Activated naive CD8-positive, alpha-beta T cell treated with anti-CD3 and anti-CD28 coated beads, Interleukin-2, amount 50 U/mL, for 16 hours (primary cell): ENCODE measurements around the gene KCND2.

Source experiments
- DNase-seq: peaks from one replicate; pipeline ENCODE4 v3.0.0-alpha.2; 2020; ENCODE audit warnings: low read depth, low spot score

The KCND2 gene

DNA sequence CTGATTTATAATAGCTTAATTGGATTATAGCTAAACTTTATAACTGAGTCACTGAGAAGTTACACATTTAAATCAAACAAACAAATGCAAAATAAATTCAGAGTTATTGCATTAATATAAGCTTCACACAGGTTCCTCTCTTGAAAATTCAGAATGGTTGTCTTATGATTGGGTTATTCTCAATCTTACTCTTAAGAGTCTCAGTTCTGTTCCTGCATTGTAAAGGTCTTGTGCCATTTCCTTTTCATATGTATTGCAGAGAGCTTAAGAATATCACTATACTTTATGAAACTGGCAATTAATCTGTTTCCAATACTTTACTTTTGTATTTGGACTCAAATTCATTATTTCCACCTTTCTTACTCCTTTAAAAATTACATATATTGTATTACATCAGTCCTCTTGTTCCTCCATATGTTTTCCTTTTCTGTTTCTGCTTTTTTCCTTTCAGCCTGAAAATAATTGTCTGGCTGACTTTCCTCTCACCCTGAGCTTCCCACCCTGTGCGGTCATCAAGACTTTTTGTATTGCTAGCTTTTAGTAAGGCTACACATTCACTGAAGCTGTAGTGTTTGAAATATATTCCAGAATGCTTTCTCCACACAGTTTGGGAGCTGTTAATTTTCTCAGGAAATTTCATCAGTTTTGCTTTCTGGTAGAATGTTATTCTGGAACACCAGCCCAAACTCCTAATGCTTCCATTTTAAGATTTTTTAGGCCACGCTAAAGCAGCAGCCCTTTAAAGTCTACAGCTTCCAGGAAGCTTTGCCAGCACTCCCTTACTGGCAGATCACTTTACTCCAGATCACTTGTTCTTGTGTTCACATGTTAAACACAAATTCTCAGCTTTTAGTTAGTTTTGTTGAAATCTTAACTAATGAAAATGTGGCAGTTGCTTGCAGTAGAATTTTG is 139.4 kb downstream of the KCND2 start:
- DNase-seq = no peak

DNA sequence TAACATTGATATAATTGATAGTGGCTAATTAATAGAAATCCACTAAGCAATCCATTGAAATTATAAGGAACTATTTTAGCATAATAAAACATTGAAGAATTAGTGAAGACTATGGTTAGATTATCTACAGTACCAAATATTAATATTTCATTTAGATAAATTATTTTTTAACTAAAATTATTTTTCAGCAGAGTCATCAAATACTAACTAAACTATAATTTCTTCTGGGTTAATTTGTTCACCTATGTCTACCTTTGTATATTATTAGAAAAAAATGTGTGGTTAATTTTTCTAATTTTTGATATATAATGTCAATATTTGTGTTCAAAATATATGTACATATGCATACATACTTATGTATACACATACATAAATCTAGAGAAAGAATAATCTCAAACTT is 140.2 kb downstream of the KCND2 start:
- DNase-seq = no peak

DNA sequence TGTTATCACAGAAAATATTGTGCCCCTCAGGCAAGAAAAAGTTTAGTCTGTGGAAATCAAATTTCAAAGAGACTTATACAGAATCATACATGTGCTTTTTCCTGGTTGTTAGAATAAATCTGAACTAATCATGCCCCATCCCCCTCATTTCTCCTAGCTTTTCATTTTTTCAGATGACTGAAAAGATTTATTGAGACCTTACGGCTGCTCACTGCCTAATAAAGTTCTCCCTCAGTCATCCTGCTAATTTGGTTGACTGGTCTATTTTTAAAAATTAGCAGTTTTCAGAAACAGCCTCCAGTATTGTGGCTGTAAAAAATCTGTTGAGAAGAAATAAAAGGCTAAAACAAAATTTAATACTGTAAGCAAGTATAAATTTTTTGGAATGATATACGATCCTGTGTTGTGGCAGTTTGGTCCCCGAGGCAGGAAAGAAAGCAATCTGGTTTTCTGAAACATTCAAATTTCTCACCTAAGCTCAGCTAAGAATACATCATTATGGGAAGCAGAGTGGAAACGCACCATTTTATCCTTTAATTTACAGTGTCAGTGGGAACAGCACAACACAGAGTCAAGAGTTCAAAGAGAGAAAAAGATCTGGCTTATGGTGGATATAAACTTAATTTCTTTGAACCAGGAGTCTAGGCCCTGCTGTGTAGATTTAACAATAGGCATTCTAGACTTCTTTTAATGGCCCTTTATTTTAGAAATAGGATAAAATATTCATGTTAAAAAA is 144.4 kb downstream of the KCND2 start:
- no peak for DNase-seq

DNA sequence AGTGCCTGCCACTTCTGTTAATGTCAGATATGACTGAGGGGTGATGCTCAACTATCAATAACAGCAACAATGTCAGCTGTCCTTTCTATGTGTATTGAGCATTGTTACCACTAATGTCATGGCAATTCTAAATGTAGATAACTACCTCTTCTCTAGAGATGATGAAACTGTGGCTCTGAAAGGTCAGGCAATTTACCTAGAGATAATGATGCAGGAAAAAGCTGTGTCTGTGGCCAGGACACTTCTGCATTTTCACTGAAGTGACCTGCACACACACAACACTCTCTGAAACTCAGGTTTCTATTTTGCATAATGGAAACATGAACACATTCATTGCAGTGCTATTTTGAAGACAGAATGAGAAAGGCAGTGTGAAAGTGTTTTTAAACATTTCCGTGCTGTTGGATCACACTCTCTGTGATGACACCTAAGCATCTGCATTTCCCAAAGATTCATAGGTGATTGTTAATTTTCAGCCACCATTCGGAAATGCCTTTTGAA is 148.2 kb downstream of the KCND2 start:
- DNase-seq = no peak

DNA sequence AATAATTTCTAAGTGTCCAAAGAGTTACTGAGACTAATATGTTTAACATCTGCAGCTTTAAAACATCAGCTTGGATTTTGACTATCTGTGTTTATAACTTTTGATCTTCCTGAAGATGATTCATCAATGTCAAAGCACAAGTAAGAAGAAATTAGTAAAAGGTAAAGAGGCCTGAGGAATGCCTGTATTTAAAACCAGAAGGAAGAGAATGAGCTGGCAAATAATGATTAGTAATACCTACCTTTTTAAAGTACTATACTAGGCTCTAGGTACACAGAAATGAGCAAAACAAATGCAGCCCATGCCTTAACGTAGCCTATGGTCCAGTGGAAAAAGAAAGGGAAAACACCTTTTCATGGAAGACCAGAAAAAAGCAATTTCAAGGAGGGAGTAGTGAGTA is 158.0 kb downstream of the KCND2 start:
- DNase-seq = no peak

DNA sequence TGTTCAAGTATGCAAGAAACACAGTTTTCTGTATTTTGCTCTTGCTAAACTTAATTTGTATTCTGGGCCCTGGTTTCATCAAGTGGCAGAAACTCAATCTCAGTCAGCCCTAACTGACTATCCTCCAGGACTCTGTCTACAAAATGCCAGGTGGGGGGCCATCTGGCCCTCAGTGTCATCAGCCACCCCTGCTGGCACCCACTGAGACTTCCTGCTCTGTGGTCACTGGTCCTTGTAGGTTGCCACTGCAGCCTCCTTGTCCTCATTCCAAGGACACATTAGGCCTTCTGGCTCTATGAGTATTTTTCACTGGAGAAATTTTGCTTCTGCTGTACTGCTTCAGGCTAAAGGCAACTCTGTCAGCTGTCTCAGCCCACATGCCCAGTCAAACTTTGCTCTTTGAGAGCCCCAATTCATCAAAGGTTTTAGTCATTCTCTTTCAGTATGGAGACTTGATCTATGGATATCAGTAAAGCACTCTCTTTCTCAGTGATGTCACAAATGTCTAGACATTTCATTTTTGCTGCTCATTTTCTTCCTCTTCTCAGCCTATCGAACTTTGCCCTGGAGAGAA is 163.6 kb downstream of the KCND2 start:
- DNase-seq = no peak

DNA sequence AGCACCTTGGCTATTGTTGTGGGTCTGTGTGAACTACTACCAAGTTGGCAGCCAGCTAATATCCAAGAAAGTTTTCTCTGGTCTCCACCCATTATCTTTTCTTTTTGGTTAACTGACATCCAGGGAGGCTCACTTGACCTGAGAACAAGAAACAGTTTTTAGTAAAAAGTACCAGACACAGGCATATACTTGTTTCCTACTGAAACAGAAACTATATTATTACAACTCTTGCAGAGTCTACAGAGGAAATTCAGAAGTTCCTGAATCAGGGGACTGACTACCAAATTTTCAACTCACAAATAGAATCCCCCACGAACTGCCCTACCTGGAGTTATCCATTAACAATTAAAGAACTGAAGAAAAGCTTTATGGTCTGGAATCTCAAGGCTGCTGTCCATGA is 168.9 kb downstream of the KCND2 start:
- no peak for DNase-seq

DNA sequence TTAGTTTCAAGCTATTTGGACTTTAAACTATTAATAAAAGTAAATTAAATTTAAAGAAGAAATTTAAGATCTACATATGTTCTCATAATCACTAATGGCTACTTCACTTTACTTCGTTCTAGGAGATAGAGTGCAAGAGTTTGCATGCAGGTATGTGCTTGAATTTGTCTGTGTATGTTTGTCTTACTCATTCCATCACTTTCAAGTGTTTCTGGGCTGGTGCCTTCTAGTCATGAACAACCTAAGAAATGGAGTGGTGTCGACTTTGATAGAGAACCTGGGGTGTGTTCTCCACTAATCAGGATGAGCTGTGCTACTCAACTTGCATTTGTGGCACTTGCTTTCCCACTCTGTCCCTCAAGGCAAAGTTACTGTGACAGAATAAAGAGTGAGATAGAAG is 169.9 kb downstream of the KCND2 start:
- DNase-seq = no peak

DNA sequence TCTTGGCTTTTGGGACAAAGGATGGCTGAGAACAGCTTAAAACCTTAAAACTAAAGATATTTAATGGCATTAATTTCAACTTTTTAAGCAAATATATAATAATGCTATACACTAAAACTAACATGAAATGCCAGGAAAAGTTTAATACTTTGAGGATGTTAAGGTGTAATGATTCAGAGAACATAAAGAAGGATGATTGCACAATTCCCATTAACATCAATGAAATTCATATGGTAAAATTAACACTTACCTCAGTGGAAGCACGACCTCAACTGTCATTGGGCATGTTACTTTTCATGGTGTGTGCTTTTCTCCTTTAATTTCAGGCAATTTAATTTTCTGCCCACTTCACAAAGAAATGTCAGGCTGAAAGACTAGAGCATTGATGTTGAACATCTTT is 171.7 kb downstream of the KCND2 start:
- DNase-seq = no peak

DNA sequence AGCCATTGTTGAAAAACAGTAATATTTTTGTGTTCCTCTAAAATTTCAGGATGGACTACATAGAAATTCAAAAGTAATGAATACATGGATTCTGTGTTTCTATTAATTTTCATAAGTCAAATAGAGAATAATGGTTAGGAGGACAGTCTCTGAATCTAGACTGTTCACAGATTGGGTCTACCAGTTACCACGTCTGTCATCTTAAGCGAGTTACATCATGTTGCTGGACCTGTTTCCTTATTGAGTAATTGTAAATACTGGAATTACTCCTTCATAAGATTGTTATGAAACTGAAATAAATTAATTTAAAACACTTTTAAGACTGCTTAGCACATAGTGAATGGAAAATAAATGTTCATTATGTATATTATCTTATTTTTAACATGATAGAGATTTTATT is 172.3 kb downstream of the KCND2 start:
- no peak for DNase-seq

DNA sequence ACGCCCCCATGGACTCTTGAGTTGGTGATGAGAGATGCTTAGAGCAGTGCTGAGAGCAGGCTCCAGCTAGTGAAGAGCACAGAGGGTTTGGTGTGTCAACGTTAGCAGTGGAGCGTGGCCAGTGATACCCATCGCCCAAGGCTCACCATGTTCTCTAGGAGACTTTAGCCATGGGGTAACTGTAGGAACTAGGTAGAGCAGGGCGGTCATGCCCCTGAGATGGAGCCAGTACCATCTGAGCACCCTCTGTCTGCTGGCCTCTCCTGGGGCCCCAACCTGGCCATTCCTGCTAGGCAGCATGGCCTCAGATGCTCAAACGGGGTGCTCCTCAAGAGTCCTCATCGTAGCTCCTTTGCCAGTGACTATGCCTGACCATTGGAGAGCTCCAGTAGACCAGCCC is 179.7 kb downstream of the KCND2 start:
- DNase-seq = no peak

DNA sequence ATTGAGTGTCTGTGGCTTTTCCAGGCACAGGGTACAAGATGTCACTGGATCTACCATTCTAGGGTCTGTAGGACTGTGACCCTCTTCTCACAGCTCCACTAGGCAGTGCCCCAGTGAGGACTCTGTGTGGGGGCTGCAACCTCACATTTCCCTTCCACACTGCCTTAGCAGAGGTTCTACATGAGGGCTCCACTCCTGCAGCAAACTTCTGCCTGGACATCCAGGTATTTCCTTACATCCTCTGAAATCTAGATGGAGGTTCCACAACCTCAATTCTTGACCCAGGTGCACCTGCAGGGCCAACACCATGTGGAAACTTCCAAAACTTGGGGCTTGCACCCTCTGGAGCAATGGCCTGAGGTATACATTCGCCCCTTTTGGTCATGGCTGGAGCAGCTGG is 183.7 kb downstream of the KCND2 start:
- no peak for DNase-seq

DNA sequence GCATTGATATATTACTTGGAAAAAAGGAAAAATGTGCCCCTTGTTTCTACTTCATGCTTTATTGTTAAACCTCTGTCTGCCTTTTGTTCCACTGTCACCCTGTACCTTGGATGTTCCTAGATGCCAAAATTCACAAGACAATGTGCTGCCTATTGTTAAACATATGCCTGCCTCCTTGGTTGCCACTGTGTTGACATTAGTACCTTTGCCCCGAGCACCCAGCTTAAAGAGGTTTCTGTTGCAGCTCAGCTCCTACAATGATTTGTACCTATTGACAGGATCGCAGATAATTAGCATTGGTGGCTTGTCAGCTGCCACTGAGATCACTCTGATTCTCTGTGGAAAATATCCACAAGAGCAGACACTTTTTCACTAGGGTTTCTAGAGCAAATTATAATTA is 188.0 kb downstream of the KCND2 start:
- DNase-seq = no peak

DNA sequence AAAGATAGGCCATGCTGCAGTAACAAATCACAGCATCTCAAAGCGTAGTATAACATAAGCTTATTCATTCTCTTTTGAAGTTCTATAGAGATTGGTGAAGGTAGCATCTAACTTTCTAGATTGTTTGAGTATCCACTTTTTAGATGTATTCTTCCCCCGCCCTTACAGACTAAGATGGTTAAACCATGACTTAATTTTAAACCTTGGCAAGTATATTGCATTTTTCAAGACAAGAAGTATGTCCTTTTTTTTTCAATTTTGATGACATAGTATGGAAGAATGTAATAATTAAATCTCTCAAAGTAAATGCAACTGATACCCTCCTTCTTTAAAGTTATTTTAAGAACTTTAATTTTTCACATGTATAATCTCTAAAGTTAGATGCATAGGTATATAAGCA is 190.0 kb downstream of the KCND2 start:
- no peak for DNase-seq

DNA sequence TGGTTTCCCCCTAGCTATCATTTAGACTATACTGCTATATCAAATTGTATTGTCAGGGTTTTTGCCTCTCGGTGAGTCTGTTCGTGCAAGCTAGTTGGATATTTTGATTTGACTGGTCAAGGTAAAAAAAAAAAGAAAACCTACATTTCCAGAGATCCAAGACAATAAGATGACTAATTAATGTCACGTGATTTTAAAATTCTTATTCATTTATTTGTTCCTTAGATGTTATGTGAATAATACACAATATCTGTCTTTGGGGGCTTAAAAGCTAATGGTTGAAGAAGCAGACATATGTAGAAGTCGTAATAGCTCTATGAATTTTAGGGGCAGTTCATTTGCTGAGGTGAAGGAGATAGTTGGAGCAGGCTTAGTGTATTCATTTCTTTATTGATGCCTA is 191.1 kb downstream of the KCND2 start:
- no peak for DNase-seq

DNA sequence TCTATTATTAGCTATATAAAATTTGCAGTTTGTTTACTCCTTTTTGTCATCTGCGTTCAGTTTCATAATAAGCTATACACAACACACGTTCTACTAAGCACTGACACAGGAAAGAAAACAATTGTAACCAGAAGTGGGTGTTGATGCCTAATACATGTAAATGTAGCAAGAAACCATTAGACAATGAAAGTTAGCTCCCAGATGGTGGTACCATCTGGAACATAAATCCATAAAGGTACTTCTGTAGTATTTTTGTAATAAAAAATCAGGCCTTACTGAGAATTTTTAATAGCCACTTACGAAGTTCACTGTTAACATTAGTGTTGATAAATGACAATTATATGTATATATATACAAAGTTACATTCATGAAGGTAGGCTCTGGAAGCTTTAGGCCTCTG is 194.7 kb downstream of the KCND2 start:
- no peak for DNase-seq

DNA sequence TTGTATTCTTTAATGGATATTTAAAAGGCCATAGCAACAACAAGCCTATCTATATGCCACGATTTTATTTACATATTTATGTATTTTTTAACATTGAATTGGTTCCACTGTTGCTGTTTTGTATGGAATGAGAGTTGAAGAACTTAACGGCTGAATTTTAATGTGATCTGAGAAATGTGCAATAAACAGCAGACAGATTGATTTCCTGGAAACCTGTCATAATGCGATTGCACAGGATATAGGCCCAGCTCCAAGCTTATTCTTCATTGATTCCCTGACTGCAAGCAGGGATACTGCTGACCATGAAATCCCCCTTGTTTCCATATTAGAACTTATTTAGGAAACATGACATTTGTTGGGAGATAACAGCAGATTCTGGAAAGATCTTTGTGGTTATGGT is 195.6 kb downstream of the KCND2 start:
- no peak for DNase-seq

DNA sequence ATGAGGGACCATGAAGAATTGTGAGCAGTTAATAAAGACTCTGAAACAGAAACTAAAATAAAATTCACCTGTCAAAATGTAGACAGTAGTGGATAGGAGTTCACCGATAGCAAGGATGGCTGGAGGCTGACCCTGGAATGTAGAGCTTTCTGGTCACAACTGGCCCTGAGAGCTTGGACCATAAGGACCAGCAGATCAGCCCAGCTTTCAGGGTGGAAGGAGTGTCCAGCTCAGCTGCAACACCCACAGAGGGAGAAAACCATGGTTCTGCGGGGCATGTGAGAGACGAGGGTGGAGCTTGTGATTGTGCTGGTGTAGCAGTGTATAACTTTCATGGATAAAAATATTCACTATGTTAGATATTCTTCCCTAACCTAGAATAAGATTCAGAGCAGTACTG is 199.9 kb downstream of the KCND2 start:
- DNase-seq = no peak

DNA sequence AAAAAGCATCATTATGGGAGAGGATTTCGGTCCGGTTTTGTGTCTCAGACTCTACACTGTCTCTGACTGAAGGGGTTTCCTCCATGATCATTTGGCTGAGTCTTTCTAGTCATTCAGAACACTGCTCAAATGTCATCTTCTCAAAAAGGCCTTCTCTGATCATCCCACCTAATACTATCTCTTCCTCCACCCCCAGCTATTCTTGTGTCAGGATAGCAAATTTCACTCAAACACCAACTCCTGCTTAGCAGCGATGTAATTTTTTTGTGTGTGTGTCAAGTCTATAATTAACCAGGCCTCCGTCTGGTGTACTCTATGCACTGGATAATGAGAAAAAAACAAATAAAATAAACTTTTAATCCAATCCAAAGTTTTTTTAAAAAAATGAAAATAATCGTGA is 200.4 kb downstream of the KCND2 start:
- no peak for DNase-seq

DNA sequence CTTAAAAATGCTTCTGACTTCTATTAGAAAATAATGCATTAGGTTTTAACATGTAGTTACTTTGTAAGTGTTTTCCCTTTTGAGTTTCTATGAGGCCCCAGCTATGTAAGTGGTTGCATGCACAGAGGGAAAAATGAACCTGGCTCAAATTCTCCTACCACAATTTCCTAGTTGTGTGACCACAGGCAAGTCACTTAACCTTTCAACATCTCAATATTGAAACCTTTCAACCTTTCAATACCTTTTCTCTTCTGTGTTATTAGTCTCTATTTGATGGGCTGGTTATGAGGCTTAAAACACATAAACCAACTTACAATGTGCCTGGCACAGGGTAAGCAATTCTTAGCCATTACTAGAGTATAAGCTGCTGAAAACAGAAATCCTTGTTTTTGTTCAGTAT is 203.0 kb downstream of the KCND2 start:
- no peak for DNase-seq

DNA sequence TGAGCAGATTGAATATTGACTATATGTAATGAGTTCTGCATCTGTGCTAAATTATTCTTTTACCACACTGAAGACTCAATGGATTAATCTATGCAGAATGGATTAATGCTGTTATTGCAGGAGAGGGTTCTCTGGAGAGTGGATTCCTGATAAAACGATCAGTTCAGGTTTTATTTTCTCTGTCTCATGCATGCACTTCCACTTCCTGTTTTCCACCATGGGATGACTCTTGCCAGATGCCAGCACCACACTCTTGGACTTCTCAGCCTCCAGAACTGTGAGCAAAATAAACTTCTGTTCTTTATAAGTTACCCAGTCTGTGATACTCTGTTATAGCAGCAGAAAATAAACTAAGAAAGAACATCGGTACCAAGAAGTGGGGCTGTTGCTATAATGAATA is 207.5 kb downstream of the KCND2 start:
- DNase-seq = no peak

DNA sequence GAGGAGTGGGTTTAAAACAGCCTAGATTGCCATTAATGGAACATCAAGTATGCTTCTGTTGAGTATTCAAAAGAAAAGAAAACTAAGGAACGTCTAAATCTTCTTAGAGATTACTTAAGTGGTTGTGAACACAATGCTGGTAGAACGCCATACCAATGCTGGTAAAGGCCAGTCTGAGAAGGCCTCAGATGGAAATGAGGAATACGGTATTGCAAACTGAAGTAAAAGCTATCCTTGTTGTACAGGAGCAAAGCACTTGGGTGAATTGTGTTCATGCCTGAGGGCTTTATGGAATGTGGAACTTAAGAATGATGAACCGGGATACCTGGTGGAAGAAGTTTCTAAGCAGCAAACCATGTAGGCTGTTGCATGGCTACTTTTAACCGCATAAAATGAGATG is 208.0 kb downstream of the KCND2 start:
- no peak for DNase-seq

DNA sequence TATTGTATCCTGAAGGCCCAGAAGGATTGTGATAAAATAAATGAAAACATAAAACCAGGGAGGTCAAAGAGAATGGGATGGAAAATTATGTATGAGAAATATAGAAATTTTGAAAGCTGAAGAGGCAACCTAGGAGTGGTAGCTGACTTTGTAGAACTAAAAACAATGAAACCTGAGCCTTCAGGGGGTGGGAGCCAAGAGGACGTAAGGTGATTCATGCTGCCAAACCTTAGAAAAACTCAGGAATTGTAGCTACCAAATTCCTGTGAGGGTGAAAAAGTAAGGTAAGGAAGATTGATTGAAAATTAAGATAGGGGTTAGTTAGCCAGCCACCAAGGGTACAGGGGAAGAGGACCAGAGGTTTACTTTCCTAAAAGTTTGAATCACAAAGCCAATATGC is 213.2 kb downstream of the KCND2 start:
- DNase-seq = no peak
